ENCODE measurements around the gene ST6GALNAC3.
A peak's percentile ranks its signal among the peaks of the same experiment; 100 is the strongest.
"Not testable (repeated sequence)": the region's sequence is repeated elsewhere in the genome, so short reads cannot be mapped to it uniquely, and the experiment has no call there.

The ST6GALNAC3 gene

GRCh38 chr1:76109901-76110560, 35.5 kb downstream of the ST6GALNAC3 start:
- no peak for DNase-seq

GRCh38 chr1:76110666-76111065, 36.1 kb downstream of the ST6GALNAC3 start:
- no peak for DNase-seq

GRCh38 chr1:76112321-76112720, 37.8 kb downstream of the ST6GALNAC3 start:
- not testable (repeated sequence) for DNase-seq

GRCh38 chr1:76113446-76113845, 38.9 kb downstream of the ST6GALNAC3 start:
- DNase-seq, result no peak

- DNase-seq, result no peak
These were observed 40.6 kb downstream of the ST6GALNAC3 start for GRCh38 chr1:76115171-76115570.

- no peak for DNase-seq
These were observed 47.3 kb downstream of the ST6GALNAC3 start for GRCh38 chr1:76121850-76122249.

- peak; percentile 76 for DNase-seq
These were observed 47.7 kb downstream of the ST6GALNAC3 start for GRCh38 chr1:76122271-76122670.

- DNase-seq, result not testable (repeated sequence)
These were observed 49.0 kb downstream of the ST6GALNAC3 start for GRCh38 chr1:76123411-76124064.

- DNase-seq, result no peak
These were observed 49.6 kb downstream of the ST6GALNAC3 start for GRCh38 chr1:76124196-76124595.

- no peak for DNase-seq
These were observed 51.1 kb downstream of the ST6GALNAC3 start for GRCh38 chr1:76125473-76126219.

- DNase-seq, result no peak
These were observed 53.5 kb downstream of the ST6GALNAC3 start for GRCh38 chr1:76128096-76128495.

- no peak for DNase-seq
These were observed 55.2 kb downstream of the ST6GALNAC3 start for GRCh38 chr1:76129731-76130130.

GRCh38 chr1:76130992-76131391, 56.4 kb downstream of the ST6GALNAC3 start:
- DNase-seq, result no peak

GRCh38 chr1:76133977-76134376, 59.4 kb downstream of the ST6GALNAC3 start:
- no peak for DNase-seq

GRCh38 chr1:76135835-76136234, 61.3 kb downstream of the ST6GALNAC3 start:
- DNase-seq, result no peak

- DNase-seq, result no peak
These were observed 62.3 kb downstream of the ST6GALNAC3 start for GRCh38 chr1:76136894-76137293.

- no peak for DNase-seq
These were observed 63.2 kb downstream of the ST6GALNAC3 start for GRCh38 chr1:76137746-76138145.

GRCh38 chr1:76138217-76138616, 63.7 kb downstream of the ST6GALNAC3 start:
- no peak for DNase-seq

- no peak for DNase-seq
These were observed 65.7 kb downstream of the ST6GALNAC3 start for GRCh38 chr1:76140227-76140626.

- DNase-seq, result no peak
These were observed 67.4 kb downstream of the ST6GALNAC3 start for GRCh38 chr1:76141929-76142328.

GRCh38 chr1:76142771-76143540, 68.4 kb downstream of the ST6GALNAC3 start:
- no peak for DNase-seq

- no peak for DNase-seq
These were observed 69.7 kb downstream of the ST6GALNAC3 start for GRCh38 chr1:76144247-76144646.

- no peak for DNase-seq
These were observed 70.8 kb downstream of the ST6GALNAC3 start for GRCh38 chr1:76145332-76145731.
